Astrocyte of the spinal cord (primary cell): ENCODE measurements around the gene SLC30A9.

Experiments used
- DNase-seq: peaks from one replicate; pipeline ENCODE4 v3.0.0; 2011; ENCODE audit warnings: low read depth, low spot score
- H3K4me3 ChIP-seq: 2 replicates; pipeline ENCODE4 v1.5.1; 2011; ENCODE audit warnings: low read depth, mild to moderate bottlenecking, low read length, moderate library complexity
- in situ Hi-C: cut with HindIII; loops from 2 replicates; pipeline ENCODE4 v1.10.0; 2017; ENCODE audit warnings: low sequenced_read_pairs
- TF ChIP-seq, protein P1 (sequence below): IDR thresholded peaks from 2 replicates; pipeline ENCODE4 v1.5.1; 2012; ENCODE audit warnings: low read depth, mild to moderate bottlenecking, low read length, inconsistent platforms

Gene SLC30A9

DNA sequence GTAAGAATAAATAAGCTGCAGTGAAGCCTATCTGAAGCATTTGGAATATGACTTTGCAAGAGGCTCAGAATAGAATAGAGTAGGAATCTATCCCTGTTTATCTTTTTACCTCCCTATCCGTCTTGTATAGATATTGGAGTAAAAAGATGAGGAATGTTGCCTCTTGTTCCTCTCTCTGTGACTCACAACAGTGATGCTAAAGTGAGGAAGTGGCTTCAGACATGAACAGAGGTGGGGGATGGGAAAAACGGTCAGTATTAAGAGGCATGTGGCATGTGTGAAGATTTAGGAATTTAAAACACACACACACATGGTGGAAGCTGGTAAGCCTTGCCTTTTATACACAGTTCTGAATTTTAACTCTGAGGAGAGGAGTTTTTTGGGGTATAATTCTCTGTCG is 12.6 kb upstream of the SLC30A9 start:
- TF ChIP-seq, protein P1, sequence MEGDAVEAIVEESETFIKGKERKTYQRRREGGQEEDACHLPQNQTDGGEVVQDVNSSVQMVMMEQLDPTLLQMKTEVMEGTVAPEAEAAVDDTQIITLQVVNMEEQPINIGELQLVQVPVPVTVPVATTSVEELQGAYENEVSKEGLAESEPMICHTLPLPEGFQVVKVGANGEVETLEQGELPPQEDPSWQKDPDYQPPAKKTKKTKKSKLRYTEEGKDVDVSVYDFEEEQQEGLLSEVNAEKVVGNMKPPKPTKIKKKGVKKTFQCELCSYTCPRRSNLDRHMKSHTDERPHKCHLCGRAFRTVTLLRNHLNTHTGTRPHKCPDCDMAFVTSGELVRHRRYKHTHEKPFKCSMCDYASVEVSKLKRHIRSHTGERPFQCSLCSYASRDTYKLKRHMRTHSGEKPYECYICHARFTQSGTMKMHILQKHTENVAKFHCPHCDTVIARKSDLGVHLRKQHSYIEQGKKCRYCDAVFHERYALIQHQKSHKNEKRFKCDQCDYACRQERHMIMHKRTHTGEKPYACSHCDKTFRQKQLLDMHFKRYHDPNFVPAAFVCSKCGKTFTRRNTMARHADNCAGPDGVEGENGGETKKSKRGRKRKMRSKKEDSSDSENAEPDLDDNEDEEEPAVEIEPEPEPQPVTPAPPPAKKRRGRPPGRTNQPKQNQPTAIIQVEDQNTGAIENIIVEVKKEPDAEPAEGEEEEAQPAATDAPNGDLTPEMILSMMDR, result no peak
- in situ Hi-C loops, result no loop called here
- no peak overlapping the region for H3K4me3 ChIP-seq
- no peak for DNase-seq

DNA sequence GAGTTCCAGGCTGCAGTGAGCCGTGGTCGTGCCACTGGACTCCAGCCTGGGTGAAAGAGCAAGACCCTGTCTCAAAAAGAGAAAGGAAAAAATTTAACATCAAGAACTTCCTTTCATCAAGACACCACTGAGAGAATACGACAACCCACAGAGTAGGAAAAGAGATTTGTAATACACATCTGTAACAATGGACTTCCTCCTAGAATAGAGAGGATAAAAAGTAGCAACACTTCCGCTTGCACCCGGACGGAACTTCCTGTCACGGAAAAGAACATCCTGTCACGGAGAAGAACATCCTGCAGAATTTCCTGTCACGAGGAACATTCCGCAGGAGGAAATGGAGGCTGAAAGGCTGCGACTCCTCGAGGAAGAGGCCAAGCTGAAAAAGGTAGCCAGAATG is 8.9 kb upstream of the SLC30A9 start, which contains the start of gene DCAF4L1:
Gene DCAF4L1 (plus strand): TSS at position 301 of the 400 bp plus-strand sequence. CDS start 37 bp downstream, at position 338.
- H3K4me3 ChIP-seq, result no peak within 1 kb of the TSS
- in situ Hi-C loops, result no loop called here
- TF ChIP-seq, protein P1, result no peak
- DNase-seq, result no peak

DNA sequence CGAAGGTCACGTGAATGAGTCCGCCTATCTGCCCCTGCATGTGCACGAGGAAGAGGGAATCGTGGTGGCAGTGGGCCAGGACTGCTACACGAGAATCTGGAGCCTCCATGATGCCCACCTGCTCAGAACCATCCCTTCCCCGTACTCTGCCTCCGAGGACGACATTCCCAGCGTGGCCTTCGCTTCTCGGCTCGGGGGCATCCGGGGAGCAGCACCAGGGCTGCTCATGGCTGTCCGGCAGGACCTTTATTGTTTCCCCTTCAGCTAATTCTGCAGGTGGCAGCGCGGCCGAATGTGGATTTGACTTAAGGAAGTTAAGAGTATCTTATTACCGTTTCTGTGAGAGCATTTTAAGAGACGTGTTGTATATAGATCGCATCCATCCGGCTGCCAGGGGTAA is 7.6 kb upstream of the SLC30A9 start:
- DNase-seq, result no peak
- no peak overlapping the region for H3K4me3 ChIP-seq
- in situ Hi-C loops, result no loop called here
- TF ChIP-seq, protein P1, result no peak

DNA sequence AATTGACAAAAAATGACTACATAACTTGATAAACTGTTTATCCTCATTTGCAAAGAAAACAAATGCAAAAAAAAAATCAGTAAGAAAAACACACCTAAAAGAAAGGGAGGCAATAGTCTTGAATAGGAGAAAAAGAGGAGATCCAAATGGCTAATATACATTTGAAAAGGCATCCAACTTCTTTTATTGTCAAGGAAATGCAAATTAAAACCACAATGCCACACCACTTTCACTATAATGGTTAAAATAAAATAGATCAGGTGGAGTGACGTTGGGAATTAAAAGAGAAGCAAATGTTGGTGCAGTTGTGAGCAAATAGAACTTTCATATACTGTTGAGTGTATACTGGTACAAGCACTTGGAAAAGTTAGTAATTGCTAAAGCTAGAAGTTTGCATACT is 5.2 kb upstream of the SLC30A9 start:
- no peak for DNase-seq
- TF ChIP-seq, protein P1, result no peak
- in situ Hi-C loops, result no loop called here

DNA sequence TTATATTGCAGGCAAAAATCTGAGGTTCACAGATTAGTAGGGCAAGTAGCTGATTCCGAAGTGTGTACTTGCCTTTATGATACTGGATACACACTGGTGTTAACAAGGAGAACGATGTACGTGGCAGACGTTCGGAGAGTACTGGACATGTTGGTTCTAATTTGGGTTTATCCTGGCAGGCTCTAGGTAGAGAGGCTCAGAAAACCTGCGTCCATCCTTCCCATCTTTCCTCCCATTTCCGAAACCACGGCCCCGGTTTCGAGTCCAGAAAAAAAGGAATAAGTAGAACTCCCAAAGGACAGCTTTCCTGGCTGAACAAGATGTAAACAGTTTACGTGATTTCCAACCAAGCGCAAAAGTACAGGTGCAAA is 351 bp upstream of the SLC30A9 start:
- in situ Hi-C loops, result no loop called here

More for the DNA sequence above, 5.2 kb upstream of the SLC30A9 start:
- no peak overlapping the region for H3K4me3 ChIP-seq

DNA sequence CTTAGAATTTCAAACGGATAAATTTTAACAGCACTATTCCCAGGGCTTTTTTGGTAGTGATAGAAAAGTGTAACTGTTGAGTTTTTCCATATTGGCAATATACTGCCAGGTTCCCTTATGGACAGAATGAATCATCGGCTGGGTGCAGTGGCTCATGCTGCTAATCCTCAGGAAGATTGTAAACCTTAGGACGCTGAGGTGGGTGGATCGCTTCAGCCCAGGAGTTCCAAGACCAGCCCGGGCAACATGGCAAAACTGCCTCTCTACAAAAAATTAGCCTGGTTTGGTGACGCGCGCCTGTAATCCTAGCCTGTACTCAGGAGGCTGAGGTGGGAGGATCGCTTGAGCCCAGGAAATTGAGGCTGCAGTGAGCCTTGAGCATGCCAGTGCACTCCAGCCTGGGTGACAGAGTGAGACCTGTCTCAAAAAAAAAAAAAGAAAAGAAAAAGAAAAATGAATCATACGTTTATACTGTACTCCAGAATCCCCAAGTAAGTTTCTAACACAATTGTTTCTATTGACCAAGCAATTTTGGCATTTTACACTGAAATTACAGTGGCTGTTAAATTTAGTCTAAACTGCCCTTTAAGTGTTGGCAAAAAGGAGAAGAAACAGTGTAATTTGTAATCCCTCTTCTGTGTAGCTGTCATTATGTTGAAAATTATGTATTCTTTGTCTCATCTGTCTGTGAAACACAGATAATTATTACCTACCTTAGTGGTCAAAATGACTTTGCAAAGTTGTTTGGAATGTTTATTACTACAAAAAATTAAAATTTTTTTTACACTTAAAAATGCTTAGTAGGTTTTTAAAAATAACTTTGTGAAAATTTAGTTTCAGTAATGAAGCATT is 1.8 kb downstream of the SLC30A9 start:
- in situ Hi-C loops, result no loop called here
- TF ChIP-seq, protein P1, result no peak
- no peak overlapping the region for H3K4me3 ChIP-seq
- no peak for DNase-seq

More for the DNA sequence above, 351 bp upstream of the SLC30A9 start:
- TF ChIP-seq, protein P1, result no peak
- H3K4me3 ChIP-seq, result peak overlapping the region; percentile 86
- no peak for DNase-seq
